ENCODE measurements around the gene PCDH8.

PCDH8 gene

DNA sequence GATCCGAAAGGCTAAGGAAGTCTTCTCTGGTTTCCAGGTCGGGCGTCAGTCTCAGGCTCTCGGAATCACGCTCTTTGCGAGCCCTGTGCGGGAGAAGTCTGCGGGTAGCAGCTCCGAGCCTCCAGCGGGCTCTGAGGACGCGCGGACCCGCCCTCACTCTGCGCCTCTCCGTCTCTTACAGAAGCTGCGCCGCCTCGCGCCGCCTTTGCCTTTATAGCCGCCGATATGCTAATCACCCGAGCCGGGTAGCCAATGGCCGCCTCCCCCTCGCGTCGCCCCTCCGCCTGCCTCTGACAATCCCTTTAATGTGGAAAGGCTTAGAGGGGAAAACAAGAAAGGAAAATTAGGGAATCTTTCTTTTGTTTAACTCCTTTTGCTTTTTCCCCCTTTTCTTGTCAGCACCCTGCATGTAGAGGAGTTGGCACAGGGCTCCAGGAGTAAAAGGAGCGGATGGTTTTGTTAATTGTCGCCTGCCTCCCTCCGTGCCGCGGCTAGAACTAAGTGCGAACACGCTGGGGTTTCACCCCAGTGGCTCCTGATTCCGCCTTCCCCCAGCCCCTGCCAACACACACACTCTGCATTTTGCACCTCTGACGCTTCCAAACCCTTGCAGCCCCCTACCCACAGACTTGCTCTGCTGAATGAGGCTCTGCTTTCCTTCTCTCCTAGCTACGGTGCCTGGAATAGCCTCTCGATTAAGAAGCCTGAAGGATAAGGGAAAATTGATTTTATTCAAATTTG lies at the start of gene PCDH8:
Gene PCDH8, minus strand, starts transcription at position 186 of the 741 bp plus-strand sequence. CDS start 204 bp downstream, outside the sequence.
- DNase-seq, result peak; percentile 78

DNA sequence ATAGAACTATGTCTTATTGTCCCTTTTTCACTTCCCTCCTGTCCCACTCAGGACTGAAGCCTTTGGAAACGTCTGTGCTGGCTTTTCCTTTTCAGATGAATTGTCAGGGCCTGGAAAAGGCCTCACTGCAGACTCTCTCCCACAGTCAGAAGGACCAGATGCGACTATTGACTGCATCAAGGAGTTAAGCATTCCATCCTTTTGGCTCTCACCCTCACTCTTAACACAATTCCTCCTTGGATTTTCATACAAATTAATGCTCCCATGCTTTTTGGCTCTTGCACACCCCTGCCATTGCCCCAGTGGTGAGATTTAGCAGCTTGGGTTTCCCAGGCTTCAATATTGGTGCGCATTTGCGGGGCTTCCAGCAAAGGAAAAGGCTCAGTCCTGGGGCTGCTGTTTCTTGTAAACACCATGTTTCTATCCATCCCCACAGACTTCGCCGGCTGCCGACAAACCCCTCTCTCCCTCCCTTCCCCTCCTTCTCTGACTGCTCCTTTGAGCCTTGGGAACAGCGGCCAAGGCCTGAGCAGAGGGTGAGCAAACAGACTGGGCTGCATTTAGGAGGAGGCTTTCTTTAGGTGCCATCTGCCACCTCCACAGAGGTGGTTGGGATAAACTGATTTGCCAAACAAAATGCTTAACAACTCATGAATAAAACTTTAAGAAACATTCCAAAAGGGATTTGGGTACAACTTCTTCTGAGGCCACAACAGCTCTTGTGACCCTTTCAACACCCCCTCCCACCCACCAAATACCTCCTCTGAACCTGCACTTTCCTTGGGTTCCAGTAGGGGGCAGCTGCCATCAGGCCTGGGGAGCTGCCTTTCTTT lies 48.6 kb upstream of the PCDH8 start:
- peak; percentile 65 for DNase-seq

- DNase-seq, result no peak
These were observed 46.0 kb upstream of the PCDH8 start for GRCh38 chr13:52894413-52894812.

DNA sequence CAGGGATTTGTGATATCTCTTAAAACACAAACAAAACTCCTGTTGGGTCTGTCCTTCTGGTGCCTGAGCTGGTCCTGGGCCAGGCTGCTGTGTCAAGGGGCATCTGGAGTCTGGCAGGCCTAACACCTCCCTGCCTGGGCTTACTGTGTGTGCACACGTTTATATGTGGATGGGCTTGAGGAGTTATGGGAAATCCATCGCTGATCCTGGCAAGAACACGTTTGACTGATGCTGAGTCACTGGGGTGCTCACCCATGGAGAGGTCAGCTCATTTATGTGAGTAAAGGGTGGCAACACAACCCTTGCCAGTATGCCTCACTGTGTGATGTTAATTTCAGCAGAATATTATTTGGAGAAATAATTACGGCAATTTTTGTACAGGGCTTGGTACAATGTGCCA lies 44.5 kb upstream of the PCDH8 start:
- peak; percentile 66 for DNase-seq

GRCh38 chr13:52891706-52892105 lies 43.3 kb upstream of the PCDH8 start:
- DNase-seq, result no peak

DNA sequence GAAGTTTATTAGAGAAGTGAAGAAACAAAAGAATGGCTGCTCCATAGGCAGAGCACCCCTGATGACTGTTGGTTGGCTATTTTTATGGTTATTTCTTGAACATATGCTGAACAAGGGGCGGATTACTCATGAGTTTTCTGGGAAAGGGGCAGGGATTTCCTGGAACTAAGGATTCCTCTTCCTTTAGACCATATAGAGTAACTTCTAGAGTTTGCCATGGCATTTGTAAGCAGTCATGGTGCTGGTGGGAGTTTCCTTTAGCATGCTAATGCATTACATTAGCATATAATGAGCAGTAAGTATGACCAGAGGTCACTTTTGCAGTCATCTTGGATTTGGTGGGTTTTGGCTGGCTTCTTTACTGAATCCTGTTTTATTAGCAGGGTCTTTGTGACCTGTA lies 38.7 kb upstream of the PCDH8 start:
- no peak for DNase-seq

GRCh38 chr13:52885141-52885540 lies 36.7 kb upstream of the PCDH8 start:
- no peak for DNase-seq

DNA sequence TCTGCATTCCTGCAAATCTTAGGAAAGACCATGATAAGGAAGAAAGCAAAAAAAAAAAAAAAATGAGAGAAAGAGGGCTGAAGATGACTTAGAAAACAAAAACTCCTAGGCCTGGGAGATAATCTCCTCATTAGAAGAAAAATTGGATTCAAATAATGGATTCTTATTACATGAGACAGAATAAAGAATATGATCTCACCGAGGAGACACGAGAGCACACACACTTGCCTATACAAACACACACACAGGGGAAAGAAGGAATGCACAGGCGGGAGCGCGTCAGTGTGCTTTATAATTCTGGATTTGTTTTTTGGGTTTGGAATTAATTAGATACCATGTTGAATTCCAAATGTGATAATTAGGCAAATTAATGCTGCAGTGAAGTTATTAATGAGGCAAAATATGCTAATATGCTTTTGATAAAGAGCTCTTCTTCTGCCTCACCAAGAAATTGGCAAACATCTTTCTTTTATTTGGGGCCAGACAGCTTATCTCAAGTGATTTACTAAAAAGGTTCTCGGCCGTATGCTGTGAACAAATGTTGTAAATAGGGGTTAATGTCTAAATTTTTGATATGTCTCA lies 36.1 kb upstream of the PCDH8 start:
- DNase-seq, result no peak

GRCh38 chr13:52882785-52883184 lies 34.3 kb upstream of the PCDH8 start:
- DNase-seq, result no peak

DNA sequence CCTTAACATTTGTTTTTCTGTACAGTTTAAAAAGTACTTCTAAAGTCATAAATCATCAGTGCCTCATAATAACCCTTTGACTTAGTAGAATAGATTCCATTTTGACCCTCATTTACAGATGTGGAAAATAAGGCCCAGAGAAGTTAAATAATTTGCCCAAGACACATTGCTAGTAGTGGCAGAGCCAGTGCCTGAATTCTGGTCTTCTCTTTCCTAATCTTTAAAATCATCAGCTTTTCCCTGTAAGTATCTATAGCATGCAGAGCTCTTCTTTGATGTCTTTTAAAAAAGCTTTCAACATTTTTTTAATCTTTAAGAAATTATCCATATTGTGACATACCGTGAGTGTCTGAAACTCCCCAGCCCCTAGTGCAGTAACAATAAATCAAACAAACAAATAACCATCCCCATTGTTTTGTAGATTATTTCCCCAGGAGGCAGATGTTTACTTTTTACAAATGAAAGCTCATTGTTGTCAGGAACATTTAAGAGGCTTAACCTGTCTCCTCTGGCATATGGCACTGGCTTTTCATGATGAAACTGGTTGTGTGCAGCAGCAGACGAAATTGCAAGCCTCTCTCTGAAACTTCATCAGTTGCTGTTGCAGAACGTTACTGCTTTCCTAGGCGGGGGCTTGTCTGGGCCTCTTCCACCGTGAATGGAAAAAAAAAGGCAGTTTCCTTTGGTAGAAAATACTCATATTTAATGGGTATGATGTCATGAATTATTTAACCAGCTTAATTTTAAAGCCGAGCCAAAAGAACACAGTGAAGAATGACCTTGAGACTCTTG lies 31.7 kb upstream of the PCDH8 start:
- no peak for DNase-seq

- DNase-seq, result no peak
These were observed 30.4 kb upstream of the PCDH8 start for GRCh38 chr13:52878831-52879230.

- no peak for DNase-seq
These were observed 21.7 kb upstream of the PCDH8 start for GRCh38 chr13:52870143-52870542.

- DNase-seq, result no peak
These were observed 21.2 kb upstream of the PCDH8 start for GRCh38 chr13:52869621-52870020.

DNA sequence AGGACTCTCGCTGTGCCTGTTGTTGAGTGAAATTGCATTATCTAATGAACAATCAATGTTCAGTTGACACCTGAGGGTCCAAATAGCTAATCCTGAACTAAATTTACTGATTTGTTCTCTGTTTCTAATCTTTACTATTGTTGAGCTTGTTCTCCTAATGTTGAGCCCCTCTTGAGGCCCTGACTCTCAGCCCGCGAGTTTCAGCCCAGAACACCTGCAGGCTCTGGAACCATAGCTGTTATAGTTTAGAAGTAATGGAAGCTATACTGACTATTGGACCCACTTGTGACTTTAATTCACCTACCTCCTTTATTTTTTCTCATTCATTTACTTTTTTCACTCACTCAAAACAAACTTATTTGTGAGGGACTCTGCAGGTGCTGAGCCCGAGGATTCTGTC lies 20.6 kb upstream of the PCDH8 start:
- DNase-seq, result no peak

DNA sequence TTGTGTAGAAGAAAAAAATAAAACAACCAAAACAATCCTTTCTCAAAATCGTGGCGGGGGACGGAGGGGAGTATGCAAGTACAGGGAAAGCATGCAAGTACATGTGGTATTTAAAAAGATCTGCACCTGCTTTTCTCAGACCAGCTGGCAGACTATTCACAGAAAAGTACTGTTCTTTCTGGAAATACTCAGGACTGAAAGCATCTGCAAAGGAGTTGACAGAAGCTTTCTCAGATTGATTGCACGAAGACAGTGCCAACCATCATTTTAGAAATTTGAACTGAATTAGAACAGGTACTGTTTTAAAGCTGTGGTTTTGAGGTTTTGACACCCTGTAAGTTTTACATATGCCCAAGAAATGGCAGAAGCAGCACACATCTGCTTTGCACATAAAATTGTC lies 19.8 kb upstream of the PCDH8 start:
- no peak for DNase-seq

DNA sequence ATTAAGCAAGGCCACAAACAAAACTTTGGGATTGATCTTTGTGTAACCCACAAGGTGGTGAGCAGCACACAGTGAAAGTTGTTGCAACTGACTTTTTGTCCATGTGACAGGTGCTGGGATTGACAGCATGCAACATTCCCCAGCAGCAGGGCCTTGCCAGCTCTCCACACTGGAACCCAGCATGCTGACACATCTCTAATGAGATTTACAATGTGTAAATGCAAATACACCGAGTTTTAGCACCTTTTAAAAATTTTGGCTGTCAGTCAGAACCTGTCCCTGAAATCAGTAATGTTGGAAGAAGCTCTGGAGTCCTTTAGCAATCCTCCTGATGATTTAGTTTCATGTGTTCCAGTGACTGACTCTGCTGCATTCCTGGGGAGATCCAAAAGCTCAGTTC lies 16.5 kb upstream of the PCDH8 start:
- no peak for DNase-seq

DNA sequence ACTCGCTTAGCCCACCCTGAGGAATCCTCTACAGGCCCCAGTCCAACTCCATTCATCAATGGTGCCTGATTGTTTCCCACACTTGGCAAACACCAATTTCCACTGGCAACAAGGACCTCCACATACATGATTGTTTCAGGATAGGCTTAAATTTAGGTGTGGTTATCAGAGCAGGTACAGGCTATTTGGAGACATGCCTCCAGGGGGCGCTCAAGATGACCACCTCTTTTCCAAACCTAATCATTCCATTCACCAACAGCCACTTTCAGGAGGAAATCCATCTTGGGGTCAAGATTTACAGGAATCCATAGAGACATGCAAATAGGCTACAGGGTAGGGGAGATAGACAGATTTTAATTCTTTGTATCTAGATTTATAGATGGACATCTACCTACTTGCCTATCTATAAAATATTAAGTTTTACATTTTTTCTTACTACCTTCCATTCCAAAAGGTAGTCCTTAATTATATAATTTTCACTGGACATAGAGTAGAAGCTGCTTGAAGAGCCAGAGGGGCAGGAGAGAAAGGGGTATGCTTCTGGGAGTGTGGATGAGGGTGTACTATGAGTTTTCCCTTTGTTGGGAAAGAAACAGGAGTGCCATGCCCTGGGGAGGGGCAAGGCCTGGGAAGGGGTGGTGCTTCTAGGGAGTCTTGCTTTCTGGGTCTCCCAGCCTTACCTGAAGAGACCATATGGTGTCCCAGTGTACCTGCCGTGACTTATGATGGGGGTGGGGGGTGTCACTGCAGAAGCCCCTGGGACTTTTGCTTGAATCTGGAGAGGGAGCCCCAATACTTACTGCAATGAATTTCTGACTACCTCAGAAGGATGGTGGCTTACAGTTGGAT lies 14.1 kb upstream of the PCDH8 start:
- DNase-seq, result no peak

- DNase-seq, result no peak
These were observed 4.0 kb upstream of the PCDH8 start for GRCh38 chr13:52852444-52852843.

- DNase-seq, result no peak
These were observed 2.9 kb upstream of the PCDH8 start for GRCh38 chr13:52851137-52851962.

DNA sequence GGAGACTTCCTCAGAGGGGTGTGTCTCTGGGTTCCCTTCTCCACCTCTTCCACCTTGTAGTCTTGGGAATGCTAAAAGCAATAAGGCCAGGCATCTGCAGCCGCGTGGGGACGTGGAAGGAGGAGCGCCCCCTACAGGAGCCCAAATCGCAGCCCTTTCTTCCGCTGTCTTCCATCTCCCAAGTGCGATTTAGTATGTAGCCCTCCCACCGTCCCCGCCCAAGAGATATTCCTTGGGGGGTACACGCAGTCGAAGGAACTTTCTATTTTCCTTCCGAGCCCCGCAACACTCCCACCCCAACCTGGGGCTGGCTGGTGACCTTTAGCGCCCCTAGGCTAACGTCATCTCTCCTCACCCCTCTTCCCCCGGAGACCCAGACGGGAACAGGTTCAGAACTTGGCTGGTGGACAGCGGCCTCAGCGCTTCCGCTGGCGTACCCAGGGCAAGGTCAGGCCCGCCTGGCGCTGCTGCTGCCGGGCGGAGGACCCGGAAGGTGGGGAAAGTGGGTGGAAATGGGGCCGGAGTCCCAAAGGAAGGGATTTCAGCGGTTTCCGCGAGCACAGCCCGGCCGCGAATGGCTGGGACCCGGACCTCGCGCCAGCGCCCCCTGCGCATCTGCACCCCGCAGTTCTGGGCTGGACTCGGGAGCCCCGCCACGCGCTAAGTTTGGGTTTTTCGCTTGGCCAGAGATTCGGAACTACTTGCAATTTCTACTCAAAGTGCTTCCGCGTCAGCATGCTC lies 2.1 kb upstream of the PCDH8 start:
- peak; percentile 84 for DNase-seq

DNA sequence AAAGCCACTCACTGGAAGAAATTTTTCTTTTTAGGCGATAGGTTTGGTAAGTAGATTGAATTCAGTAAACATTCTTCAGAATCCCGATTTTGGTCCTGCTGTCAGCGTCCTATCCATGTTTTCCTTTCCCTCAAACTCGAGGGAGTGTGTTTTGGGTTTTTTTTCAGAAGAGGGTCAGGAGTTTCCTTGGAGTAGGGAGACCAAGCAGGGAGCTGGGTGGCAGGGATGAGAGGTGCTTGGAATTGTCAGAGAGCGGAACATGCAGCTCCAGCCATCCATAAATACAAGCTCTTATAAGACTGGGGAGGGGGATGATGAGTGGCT lies 1.6 kb upstream of the PCDH8 start:
- DNase-seq, result peak; percentile 84

All from NCI-H446 treated with DMSO at 0.1 percent for 48 hours (cell line).